HG02870 (cell line): Measurements from ENCODE around the gene RPS6KA6.
"Not testable (repeated sequence)": the region's sequence is repeated elsewhere in the genome, so short reads cannot be mapped to it uniquely, and the experiment has no call there.

ENCODE experiments used
- ATAC-seq: cut with Tn5 transposase; IDR thresholded peaks from one replicate; pipeline ENCODE4 v1.9.1; 2021; ENCODE audit warnings: mild to moderate bottlenecking, moderate library complexity; ENCODE audit not compliant: unreplicated experiment

Gene RPS6KA6

DNA sequence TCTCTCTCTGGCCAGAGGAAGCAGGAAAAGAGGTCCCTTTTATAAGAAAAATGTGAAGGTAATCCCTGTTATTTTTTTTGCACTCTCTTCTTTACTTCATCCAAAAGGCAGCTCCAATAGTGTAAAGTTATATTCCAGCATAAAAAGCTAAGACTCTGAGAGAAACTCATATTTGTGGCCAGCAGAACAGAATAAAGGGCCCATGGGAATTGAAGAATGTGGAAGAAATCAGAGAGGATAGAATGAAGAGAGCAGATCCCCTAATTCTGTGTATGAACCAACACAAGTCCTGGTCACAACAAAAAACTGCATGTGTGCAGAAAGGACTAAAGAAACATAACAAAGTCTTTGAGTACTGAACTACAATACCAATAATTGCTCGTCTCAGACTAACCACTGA, 22.3 kb downstream of the RPS6KA6 start:
- ATAC-seq, result no peak

DNA sequence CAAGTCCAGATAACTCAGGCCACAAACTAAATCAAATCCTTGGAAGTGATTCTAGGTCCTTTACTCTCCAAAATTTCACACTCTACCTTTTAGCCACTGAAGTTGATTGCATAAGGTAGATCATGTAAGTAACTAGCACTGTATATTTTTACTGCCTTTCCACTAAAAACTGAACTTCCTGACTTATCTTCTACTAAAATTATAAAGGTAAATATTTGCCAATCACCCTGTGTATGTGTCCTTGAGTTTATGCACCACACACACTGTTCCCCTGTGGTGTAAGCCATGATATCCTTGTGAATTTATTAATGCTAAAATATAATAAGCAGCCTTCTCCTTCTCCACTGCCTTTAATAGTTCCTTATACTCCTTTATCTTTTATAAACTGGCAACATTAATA, 25.6 kb downstream of the RPS6KA6 start:
- ATAC-seq, result no peak

DNA sequence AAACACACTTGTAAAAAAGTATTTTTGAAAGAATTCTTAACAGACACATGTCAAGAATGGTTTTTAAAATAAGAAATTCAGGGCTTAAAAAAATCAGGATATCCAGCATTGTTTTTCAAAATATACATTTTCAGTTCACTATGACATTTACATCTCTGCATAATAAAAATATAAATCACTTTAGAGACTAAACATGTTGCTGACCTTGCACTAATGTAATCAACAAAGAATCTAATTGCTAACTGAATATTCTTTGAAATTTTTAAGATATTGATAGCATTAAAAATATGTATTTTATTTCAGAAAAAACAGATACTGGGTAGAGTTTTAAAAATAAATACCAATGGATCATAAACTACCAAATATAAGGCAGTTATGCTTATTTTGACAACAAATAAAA, 26.4 kb downstream of the RPS6KA6 start:
- ATAC-seq, result no peak

DNA sequence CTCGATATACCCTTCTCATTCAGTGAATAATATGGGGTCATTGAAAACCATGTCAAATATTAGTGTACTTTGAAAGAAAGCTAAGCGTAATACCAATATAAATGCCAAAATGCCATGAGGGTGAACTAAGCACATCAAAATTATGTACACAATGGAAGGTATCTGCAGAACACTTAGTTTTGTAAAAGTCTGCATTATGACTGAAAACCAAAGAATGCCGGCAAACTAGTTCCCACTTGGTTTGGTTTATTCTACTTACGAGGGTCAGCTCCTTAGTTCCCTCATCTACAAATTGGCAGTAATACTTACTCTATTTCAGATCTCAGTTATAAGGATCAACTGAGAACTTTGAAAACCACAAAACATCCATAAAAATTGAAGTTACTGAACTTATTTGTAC, 27.3 kb downstream of the RPS6KA6 start:
- ATAC-seq, result no peak

DNA sequence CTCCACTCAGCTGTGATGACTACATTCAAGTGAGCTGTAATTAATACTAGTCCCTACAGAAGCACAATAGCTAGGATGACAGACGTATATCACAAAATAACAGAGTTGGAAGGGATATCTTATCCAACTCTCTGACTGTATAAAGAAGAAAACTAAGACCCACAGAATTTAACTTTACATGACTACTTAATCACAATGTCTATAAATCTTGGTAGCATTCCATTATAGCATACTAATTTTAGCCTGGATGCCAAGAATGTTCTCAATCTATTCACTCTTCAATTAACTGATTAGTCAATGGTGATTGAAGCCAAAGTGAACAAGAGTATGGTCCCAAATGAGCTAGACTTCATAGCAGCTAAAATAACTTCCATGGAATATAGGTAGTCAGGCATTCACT, 31.2 kb downstream of the RPS6KA6 start:
- no peak for ATAC-seq

DNA sequence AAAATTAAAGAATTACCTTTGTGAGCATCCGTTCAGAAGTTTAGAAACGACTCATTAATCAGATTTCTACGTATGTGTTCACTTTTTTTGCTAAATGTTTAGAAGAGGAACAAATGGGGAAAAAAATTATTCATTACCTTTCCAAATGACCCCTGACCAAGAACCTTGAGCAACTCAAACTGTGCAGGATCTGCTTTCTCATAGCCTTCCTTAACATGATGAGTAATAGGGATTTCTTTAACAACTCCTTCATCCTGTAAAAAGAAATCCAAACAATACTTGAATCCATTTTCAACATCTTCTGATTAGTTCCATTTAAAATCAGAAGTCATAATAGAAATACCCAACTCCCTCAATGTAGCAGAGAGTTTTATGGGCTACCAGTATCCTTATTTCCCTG, 32.1 kb downstream of the RPS6KA6 start:
- no peak for ATAC-seq

DNA sequence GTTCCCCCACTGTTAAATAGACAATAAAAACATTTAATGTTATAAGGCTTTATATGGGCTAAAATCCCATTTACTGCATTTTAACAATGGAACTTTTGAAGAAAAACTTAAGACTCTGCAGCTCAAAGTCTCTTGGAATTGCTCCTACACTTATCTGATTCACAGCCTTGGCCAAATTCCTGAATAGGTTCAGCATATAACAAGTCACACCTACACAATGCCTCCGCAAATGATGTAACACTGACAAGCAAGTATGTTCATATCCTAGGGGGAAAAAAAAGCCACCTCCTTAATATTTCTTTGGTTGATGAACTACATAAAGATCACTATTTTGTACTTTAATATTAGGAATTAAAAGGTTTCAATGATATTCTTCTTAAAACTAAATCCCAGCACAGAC, 34.5 kb downstream of the RPS6KA6 start:
- ATAC-seq, result no peak

DNA sequence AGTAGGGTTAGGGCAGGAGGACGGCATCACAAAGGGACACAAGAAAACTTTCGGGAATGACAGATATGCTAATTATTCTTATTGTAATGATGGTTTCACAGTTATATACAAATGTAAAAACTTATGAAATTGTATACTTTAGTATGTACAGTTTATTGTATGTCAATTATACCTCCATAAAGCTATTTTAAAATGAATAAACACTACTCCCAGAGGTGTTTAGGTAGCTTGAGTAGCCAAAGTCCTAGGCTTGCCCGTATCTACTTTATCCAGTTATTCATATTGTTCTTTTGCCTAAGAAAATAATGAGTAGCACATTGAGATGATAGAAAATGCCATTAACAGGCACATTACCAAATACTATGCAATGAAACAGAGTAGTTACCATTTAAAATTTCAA, 43.0 kb downstream of the RPS6KA6 start:
- no peak for ATAC-seq

DNA sequence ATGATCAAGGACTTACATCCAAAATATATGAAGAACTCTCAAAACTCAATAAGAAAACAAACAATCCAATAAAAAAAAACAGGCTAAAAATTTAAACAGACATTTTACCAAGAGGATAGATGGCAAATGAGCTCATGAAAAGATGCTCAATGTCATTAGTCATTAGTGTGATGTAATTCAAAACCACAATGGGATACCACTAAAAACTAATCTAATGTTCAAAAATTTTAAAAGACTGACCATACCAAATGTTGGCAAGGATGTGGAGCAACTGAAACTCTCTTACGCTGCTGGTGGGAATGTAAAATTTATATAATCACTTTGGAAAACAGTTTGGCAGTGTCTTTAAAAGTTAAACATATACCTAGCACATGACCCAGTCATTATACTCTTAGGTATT, 43.7 kb downstream of the RPS6KA6 start:
- no peak for ATAC-seq

DNA sequence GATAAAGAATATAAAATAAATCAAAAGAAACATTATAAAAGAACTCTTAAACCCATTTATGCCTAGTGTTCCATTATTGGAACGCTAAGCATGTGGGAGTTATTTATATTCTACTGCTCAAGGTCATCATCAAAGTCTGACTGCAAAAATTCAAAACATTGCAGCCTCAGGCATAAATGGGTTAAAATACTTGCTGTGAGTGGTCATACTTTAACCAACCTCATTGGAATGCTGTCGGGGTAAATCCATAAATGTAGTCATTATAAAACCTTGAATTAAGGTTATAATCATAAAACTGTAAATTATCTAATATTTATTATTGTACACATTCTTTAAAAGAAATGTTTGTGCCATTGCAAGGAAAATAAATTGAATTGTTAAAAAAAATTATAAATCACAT, 55.0 kb downstream of the RPS6KA6 start:
- no peak for ATAC-seq

DNA sequence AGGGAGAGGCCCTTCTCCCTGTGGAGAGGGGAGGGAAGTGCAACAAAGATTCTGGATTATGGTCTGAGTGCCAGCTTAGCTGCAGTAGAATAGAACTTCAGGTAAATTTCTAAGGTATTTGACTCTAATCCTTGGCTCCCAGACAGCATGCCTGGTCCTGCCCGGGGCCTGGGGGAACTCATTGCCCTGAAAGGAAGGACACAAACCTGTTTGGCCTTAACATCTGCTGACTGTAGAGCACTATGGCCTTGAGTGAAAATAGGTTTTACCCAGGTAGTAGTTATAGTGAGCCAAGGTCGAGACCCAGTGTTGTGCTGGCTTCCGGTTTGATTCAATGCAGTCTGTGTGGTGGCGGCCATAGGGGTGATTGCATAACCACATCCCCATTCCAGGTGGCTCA, 64.4 kb downstream of the RPS6KA6 start:
- ATAC-seq, result no peak

DNA sequence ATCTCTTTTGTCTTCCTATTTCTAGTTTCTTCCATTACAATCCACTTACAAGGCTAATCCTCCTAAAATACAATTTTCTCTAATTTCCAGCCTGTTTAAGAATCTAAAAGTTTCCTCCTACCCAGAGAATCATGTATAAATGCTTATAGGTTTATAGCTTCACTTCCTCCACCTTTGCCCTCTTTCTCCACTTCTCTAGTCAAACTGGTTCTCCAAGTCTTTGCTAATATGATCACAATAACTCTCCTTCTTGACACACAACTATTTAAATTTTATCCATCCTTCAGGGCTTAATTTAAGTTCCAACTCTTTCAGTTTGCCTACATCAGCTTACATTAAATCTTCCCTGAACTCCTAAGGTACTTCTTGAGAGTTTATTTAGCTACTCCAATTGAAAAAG, 69.2 kb downstream of the RPS6KA6 start:
- ATAC-seq, result no peak

DNA sequence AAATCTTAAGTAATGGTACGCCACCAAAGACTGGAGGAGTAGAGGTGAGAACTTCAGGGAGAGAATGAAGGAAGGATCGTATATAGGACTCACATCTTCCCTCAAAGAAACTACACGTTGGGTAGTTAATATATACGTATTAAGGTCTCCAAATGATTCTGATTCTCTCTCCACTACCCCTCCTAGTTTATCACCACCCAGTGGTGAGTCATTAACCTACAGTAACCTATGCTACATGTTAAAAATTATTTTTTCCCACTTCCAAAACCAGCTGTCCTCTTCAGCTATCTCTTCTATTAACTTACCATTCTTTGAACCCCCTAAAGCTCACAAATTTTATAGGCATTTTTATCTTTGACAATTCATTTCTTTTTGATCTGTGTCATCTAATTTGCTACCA, 69.7 kb downstream of the RPS6KA6 start:
- no peak for ATAC-seq

DNA sequence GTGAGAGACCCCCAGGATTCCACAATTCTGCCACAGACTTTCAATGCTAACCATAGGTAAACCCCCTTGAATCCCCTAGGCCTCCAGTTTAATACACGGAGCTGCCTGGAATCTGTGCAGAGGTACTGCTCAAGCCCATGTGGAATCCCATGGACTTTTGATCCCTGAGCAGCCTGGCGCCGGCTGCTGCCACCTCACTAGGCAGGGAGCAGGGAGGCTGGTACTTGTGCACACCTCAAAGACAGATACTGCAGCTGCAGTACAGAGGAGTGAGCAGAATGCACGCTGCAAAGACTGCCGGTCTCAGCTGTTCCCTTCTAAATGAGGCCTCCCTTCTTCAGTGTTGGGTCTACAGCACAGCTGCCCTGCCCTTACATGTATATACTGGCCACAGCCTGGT, 79.4 kb downstream of the RPS6KA6 start:
- ATAC-seq, result no peak

DNA sequence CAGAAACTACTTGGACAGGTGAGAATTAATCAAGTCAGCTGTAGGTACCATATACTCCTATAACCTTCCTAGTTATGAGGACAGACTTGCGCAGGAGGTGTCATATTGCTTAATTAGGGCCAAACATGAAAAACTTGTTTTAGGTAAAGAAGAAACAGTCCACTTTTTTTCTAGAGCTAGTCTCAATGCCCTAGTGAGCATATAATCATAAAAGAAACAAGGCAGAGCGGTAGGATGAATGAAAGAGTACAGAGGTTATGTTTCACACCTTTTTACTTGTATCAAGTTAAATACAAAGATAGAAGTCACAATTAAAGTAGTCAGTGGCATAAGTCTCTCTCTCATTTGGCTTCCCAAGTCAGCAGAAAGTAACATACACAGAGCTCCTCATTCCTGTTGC, 88.9 kb downstream of the RPS6KA6 start:
- no peak for ATAC-seq

DNA sequence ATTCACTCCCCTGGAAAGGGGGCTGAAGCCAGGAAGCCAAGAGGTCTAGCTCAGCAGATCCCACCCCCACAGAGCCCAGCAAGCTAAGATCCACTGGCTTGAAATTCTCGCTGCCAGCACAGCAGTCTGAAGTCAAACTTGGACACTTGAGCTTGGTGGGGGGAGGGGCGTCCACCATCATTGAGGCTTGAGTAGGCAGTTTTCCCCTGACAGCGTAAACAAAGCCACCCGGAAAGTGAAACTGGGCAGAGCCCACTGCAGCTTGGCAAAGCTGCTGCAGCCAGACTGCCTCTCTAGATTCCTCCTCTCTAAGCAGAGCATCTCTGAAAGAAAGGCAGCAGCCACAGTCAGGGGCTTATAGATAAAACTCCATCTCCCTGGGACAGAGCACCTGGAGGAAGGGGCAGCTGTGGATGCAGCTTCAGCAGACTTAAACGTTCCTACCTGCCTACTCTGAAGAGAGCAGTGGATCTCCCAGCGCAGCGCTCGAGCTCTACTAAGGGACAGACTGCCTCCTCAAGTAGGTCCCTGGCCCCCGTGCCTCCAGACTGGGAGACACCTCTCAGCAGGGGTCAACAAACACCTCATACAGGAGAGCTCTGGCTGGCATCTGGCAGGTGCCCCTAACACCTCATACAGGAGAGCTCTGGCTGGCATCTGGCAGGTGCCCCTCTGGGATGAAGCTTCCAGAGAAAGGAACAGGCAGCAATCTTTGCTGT, 108.4 kb downstream of the RPS6KA6 start:
- ATAC-seq, result not testable (repeated sequence)

DNA sequence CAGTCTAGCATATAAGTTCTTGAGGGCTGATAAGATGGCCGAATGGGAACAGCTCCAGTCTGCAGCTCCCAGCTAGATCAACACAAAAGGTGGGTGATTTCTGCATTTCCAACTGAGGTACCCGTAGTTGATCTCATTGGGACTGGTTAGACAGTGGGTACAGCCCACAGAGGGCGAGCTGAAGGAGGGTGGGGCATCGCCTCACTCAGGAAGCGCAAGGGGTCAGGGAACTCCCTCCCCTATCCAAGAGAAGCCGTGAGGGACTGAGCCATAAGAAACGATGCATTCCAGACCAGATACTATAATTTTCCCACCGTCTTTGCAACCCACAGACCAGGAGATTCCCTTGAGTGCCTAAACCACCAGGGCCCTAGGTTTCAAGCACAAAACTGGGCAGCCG, 109.0 kb downstream of the RPS6KA6 start:
- ATAC-seq, result no peak

DNA sequence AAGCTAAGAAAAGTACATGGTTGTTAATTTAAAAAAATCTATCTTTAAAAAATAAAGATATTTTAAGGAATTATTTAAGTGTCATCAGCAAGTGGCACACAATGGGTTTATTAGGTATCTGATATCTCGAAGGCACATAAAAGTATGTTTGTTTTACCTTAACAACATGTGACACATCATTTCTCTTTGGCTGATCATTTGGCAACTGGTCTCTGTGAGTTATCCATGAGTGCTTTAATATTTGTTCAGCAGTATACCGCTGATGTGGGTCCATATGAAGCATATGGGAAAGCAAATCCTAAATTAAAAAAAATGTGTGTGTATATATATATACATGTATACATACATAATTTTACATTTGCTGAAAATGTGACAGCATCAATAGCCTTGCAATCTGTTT, 123.2 kb downstream of the RPS6KA6 start:
- ATAC-seq, result no peak

DNA sequence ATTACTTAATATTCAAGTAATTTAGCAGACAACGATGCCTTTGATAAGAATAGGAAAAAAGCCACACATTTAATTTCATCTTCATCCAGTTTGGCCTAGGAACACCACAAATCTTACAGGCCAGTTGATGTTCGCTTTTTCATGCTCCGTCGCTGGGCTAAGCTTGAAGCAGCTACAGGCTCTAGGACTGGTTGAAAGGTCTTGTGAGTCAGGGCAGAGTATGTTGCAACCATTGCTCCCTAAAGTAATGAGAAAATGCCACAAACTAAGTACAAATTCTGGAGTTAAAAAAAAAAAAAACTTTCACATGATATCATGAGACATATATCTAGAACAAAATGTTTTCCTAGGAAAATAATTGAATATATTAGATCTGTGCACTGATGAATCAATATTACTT, 123.8 kb downstream of the RPS6KA6 start:
- no peak for ATAC-seq

DNA sequence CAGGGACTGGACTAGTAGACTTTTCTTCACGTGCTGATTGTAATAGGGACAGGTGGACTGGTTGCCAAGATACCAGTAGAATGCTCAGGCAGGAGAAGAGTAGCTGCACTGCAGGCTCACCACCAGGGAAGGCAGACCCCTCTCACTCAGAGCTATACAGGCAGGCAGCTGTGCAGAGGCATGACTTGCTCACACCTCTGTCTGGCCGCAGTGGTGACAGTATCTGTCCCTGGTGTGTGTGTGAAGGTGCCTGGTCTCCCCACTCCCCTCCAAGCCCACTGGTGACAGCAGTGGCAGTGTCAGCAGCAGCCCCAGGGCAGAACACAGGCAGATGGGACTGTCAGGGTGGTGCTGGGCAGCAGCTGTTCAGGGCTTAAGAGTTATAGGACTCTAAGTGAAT, 140.7 kb downstream of the RPS6KA6 start:
- ATAC-seq, result no peak

DNA sequence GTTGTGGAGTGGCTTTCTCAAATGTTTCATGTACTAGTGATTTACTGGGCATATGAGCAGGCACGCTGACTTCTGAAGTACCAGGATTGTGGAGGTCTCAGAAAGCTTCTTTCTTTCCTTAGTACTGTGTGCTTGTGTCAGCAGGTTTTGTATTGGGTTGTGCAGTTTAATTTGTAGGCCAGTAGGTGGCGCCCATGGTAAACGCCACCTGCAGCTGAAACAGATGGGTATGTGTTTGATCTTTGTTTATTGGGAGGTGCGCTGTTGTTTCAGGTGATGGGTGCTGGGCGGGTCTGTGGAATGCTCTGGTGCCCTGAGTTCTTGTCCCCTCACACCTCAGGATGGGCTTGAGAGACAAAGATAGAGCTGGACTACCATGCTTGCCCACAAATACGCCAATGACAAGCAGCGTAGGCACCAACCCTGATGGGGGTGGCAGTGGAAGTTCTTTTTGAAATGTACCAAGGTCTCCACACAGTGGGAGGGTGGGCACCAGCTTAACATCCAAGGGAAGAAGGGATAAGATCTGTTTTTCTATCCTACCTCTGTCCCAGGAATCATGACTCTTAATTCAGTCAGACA, 141.5 kb downstream of the RPS6KA6 start:
- ATAC-seq, result peak; percentile 88

DNA sequence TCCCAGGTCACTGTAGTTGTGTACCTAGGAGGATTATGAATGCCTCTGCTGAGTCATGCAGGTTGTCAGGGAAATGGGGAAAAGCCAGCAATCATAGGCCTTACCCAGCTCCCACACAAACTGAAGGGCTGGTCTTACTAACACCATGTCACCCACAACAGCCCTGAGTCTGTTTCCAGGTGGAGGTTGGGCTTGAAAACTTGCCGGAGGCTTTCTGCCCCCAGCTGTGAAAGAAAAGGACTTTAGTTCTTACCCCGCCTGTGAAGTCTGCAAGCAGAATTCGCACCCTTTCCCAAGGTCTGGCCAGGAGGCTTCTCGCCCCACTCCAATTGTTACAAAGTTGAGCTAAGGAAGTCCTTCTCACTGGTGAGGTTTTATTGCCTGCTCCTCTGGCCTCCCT, 143.9 kb downstream of the RPS6KA6 start:
- no peak for ATAC-seq
